HUDEP-2 (cell line): Measurements from ENCODE around the gene CCDC9B.

Experiments
- DNase-seq, 76 experiments: peaks; one replicate each; lab custom pipeline; 2025; ENCODE audit not compliant: unreplicated experiment in 76 of 76; lab: John Stamatoyannopoulos, UW

The CCDC9B gene

GRCh38 chr15:40340740-40341400 is at the start of gene CCDC9B:
Gene CCDC9B, minus strand, starts transcription at chr15:40340939. Its CDS starts 120 bp downstream, at chr15:40340819.
- DNase-seq = peak in 73 of 76 experiments; percentile 25 to 88 (median 74)

DNA sequence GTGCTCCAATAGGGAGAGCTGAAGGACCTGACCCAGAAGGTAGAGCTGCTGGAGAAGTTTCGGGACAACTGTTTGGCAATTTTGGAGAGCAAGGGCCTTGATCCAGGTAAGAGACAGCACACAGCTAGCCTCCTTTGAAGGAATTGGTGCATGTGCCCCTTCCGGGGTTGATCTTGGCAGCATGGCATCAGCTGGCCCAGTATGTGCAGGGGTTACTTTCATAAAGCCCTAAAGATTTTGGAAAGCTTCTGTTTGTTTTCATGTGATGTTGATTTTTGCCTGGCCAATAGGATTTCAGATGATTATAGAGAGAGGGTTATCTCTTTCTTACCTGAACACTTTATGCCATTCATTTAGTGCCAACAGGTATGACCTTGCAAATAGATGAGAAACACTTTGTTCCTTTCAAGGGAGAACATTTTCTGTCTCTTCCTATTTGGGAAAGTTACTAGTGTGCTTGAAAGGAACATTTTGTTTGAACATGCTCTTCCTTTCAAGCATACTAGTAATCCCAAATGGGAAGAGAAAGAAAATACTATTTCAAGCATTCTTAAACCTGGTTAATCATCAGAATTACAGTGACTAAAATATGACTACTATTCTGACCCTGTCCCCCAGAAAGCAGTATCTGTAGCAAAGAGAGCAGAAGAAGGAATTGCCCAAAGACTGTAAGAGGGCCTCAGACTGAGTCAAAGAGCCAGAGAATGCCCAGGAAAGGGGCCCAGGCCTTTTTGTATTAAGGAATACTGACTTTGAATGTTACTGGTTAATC is 49.3 kb upstream of the CCDC9B start:
- DNase-seq = no peak

GRCh38 chr15:40388941-40389823 is 48.4 kb upstream of the CCDC9B start:
- DNase-seq = no peak

DNA sequence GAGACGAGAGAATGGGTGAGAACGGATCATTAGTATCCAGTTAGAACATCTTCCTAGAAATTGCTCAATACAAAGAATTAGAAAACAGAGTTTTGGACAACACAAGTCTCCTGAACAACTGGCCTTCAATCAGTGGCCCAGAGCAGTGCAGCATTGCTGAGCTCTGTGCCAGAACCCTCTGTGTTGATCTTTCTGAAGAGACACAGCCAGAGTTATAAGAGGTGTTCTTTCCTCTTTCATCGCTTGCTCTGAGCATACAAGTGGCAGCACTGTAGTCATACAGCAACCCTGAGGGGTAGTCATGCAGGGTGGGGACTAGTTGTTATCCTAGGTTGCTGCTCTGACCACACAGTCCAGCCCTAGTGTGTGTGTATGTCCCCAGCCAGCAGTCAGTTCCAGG is 45.7 kb upstream of the CCDC9B start:
- DNase-seq = no peak

DNA sequence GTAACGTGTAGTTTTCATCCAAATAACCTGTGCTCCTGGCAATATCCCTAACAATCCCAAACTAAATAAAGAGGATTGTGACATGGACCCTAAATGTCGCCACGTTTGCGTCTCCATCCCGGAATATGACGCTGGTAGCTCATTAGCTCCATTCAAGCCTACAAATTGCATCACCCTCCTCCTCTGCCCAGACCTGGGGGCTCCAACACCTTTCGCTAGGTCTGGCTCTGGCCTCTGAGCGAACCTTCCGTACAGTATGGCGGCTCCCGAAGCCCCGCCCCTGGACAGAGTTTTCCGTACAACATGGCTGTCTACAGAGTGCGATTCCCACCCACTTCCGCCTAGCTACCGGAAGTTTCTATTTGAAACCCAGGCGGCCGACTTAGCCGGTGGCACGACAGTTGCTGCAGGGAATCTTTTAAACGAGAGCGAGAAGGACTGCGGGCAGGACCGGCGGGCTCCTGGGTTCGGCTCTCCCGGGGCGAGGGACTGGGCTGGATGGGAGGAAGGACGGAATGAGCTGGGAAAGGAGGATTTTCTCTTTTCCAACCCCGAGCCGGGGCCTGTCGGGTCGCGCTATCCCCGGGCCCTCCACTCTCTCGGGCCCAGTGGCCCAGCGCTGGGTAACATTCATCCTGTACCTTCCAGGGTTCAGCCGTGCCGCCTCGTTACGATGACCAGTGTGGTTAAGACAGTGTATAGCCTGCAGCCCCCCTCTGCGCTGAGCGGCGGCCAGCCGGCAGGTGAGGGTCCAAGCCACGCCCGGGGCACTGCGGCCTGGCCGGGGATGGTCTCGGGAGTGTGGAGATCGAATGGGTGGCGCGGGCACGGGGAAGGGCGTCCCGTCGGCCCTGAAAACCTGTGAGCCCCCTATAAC is 42.1 kb upstream of the CCDC9B start, which contains the start of gene KNSTRN:
Gene KNSTRN (plus strand): TSS at position 142 of the 877 bp plus-strand sequence. CDS start 115 bp downstream, at position 257.
- DNase-seq = peak in 74 of 76 experiments; percentile 9 to 95 (median 85)

GRCh38 chr15:40381818-40382529 is 41.2 kb upstream of the CCDC9B start:
- DNase-seq = no peak

GRCh38 chr15:40380636-40381035 is 39.9 kb upstream of the CCDC9B start:
- DNase-seq = no peak

DNA sequence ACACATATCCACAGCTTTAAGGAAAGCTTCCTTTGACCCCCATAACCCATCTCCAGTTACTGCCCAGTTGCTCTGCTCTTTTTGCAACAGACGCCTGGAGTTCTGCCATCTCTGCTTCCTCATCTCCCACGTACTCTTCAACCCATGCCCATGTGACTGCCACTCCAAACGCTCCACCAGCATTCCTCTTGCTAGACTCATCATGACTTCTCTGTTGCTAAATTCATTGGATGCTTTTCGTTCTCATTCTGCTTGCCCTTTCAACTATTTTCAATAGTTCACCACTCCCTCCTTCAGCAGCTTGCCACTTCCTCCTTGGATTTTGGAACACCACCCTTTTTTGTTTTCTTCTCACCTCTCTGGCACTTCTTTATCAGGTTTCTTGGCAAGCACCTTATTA is 39.1 kb upstream of the CCDC9B start:
- peak in 13 of 76 experiments; percentile 5 to 43 (median 15) for DNase-seq

GRCh38 chr15:40379374-40379773 is 38.6 kb upstream of the CCDC9B start:
- peak in 1 of 76 experiments; percentile 12 for DNase-seq

DNA sequence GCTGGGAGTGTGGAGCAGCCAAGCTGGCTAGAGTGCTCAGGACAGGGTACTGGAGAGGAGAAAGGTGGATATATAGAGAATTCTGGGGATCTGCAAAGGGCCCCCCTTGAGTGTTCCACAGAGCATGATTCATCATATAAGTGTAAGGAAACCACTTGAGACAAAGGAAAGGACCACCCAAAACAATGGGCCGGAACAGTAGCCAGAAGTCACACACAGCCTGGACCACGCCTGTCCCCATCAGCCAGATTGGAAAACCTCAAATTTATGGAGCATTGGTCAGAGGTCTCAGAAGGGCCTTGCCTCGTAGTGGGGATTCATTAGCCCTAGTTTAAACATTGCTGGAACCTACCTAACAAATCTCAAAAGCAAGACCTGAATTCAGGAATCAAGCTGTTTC is 36.9 kb upstream of the CCDC9B start:
- DNase-seq = no peak

DNA sequence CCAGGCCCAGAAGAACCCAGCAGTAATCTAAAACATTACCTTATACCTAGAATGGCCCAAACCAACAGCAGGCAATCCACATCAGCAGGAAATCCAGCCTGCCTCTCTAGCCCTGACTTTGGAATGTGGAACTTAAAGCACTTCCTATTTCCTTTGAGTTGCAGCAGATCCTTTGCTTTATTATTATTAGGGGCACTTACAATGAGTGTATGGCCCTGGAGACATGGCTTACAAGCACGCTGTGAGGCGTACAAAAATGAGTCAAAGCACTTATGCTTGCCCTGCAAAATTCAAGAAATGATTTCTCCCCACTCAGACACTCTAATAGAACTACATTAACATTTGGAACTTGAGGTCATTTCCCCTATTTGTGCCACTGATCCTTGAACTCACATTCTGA is 32.2 kb upstream of the CCDC9B start:
- DNase-seq = no peak

- no peak for DNase-seq
Observed at GRCh38 chr15:40369971-40370370, 29.2 kb upstream of the CCDC9B start.

DNA sequence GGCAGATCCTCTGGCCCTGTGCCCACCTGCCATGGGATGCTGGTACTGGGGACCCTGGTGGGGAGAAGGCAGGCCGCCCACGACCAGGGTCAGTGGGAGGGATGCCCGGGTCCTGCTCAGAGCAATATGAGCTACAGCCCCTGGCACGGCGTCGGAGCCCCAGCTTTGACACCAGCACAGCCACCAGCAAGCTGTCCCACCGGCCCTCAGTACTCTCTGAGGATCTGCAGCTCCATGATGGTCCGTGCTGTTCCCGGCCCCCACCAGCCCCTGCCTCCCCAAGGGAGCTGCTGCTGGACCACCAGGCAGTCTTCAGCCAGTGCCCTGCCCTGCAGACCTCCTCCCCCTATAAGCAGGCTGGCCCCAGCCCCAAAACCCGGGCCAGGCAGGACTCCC is 28.7 kb upstream of the CCDC9B start:
- no peak for DNase-seq

DNA sequence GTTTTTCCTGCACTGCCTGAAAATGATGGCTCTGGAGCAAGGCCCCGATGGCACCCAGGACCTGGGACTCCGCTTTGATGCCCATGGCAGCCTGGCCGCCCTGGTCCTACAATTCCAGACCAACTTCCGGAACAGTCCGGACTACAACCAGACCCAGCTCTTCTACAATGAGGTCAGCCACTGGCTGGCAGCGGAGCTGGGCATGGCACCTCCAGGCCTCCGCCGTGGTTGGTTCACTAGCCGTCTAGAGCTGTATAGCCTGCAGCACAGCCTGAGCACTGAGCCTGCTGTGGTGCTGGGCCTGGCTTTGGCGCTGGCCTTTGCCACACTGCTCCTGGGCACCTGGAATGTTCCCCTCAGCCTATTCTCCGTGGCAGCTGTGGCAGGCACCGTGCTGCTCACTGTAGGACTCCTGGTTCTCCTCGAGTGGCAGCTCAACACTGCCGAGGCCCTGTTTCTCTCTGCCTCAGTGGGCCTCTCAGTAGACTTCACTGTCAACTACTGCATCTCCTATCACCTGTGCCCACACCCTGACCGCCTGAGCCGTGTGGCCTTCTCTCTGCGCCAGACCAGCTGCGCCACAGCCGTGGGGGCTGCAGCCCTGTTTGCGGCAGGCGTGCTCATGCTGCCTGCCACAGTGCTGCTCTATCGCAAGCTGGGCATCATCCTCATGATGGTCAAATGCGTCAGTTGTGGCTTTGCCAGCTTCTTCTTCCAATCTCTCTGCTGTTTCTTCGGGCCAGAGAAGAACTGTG is 28.2 kb upstream of the CCDC9B start:
- DNase-seq = no peak

DNA sequence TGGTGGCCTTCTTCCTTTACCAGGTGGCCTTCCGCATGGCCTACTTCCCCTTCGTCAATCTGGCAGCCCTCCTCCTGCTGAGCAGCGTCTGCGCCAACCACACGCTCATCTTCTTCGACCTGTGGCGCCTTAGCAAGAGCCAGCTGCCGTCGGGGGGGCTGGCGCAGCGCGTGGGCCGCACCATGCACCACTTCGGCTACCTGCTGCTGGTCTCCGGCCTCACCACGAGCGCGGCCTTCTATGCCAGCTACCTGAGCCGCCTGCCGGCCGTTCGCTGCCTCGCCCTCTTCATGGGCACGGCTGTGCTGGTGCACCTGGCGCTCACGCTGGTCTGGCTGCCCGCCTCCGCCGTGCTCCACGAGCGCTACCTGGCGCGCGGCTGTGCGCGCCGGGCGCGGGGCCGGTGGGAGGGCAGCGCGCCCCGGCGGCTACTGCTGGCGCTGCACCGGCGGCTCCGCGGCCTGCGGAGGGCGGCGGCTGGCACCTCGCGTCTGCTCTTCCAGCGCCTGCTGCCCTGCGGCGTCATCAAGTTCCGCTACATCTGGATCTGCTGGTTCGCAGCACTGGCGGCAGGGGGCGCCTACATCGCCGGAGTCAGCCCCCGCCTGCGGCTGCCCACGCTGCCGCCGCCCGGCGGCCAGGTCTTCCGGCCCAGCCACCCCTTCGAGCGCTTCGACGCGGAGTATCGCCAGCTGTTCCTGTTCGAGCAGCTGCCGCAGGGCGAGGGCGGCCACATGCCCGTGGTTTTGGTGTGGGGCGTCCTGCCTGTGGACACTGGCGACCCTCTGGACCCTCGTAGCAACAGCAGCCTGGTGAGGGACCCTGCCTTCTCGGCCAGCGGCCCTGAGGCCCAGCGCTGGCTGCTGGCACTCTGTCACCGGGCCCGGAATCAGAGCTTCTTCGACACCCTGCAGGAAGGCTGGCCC is 27.2 kb upstream of the CCDC9B start:
- DNase-seq = peak in 73 of 76 experiments; percentile 27 to 91 (median 80)

GRCh38 chr15:40367371-40367685 is 26.6 kb upstream of the CCDC9B start:
- DNase-seq = no peak

DNA sequence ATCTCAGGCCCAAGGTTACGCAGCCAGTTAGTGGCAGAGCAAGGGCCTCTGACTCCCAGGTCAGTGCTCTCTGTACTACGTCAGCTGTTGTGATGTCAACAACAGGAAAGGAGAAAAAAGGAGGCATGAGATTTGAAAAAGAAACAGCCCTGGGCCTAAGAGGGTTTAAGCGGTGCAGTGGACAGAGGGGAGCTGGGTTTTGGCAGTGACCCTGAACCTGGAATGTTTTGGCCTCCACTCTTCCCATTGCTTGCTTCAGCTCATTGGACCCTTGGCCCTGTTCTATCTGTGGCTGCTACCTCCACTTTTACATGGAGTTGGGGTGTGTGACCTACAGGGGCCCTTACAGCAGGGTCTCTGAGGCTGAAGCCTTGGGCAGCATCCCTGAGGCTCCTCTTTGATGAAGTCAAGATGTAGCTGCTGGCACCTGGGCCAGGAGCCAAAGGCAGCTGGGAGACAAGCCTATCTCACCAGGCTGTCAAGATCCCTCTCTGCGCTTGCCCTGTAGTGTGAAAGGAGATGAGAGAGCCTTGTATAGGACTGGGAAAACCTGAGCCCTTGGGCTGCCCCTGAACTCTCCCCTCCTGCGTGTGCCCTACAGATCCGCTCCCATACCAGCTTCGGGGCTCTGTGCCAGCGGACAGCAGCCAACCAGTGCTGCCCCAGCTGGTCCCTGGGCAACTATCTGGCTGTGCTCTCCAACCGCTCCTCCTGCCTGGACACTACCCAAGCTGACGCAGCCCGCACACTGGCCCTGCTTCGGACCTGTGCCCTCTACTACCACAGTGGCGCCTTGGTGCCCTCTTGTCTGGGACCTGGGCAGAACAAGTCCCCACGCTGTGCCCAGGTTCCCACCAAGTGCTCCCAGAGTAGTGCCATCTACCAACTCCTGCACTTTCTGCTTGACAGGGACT is 26.0 kb upstream of the CCDC9B start:
- DNase-seq = peak in 63 of 76 experiments; percentile 12 to 84 (median 50)
